ENCODE measurements around the gene TTC3. TPM values are rescaled to one million over a fixed set of nuclear protein-coding genes. Genes with fewer than 3 reads are reported as not detected.

TTC3 gene
- total RNA-seq, 1 experiment from 2014 or later = 71.5 TPM

GRCh38 chr21:37219761-37220432, 146.8 kb downstream of the TTC3 start:
- H3K4me2 ChIP-seq (ENCODE audit: low read length) = no peak overlapping the region
- ChIA-PET RAD21 (ENCODE audit: low non-redundant PET in 1 of 2, low total read pairs in 2 of 2, uncharacterized antibody in 2 of 2, unreplicated experiment in 2 of 2) (no interaction called here), CTCF (no interaction called here), POLR2A (no interaction called here)
- H3K79me2 ChIP-seq (ENCODE audit: insufficient read depth, low read length) = no peaks in the 10 kb centered on the region; the same call in 1 of the 2 replicates
- H3K9me2 ChIP-seq (ENCODE audit: insufficient read depth) = no peaks in the 10 kb centered on the region
- DNase-seq (ENCODE audit: low read depth, low spot score) (no peak), ATAC-seq (no peak)
- H2AFZ ChIP-seq (ENCODE audit: low read depth, low read length, poor library complexity, severe bottlenecking) = no peak overlapping the region
- H3K36me3 ChIP-seq (ENCODE audit: control insufficient read depth in 1 of 2, insufficient read depth in 2 of 2, low read length in 2 of 2) = peaks cover 5 to 15% of the 10 kb centered on the region in 2 experiments; a peak in 2 of 4 replicates
- no peaks in the 10 kb centered on the region for H3K27me3 ChIP-seq (ENCODE audit: insufficient read depth, low read length)
- peaks cover 0 to 8% of the 10 kb centered on the region in 2 experiments; a peak in 1 of 4 replicates for H3K4me1 ChIP-seq (ENCODE audit: control insufficient read depth in 1 of 2, insufficient read depth in 2 of 2, low read length in 2 of 2)
- intact Hi-C loops (cut with micrococcal nuclease) = no loop called here
- no TSS peak for BruUV-seq (replicated peaks)
- TF ChIP-seq JUND (IDR thresholded peaks at IDR 0.05) (no peak), EZH2 (IDR thresholded peaks at IDR 0.05) (no peak), EZH2phosphoT487 (IDR thresholded peaks at IDR 0.05; ENCODE audit: borderline replicate concordance) (no peak), YY1 (IDR thresholded peaks at IDR 0.05; ENCODE audit: extremely low read depth, insufficient replicate concordance, low read depth, low read length) (no peak), ZFX (IDR thresholded peaks at IDR 0.05) (no peak), CTCF (IDR thresholded peaks at IDR 0.05 in 2 of 3, conservative IDR thresholded peaks at IDR 0.05 in 1 of 3; ENCODE audit: borderline replicate concordance in 1 of 3, insufficient read depth in 1 of 3, low read depth in 2 of 3, low read length in 2 of 3) (no peak), EGR1 (IDR thresholded peaks at IDR 0.05; ENCODE audit: low read depth) (no peak), FOSL1 (IDR thresholded peaks at IDR 0.05; ENCODE audit: low read depth) (no peak), SP1 (IDR thresholded peaks at IDR 0.05; ENCODE audit: low read depth) (no peak), SRF (IDR thresholded peaks at IDR 0.05; ENCODE audit: low read depth) (no peak), ELF1 (IDR thresholded peaks at IDR 0.05; ENCODE audit: borderline replicate concordance, low read depth) (no peak), RAD21 (IDR thresholded peaks at IDR 0.05; ENCODE audit: low read depth) (no peak)
- TF ChIP-seq, protein P1, sequence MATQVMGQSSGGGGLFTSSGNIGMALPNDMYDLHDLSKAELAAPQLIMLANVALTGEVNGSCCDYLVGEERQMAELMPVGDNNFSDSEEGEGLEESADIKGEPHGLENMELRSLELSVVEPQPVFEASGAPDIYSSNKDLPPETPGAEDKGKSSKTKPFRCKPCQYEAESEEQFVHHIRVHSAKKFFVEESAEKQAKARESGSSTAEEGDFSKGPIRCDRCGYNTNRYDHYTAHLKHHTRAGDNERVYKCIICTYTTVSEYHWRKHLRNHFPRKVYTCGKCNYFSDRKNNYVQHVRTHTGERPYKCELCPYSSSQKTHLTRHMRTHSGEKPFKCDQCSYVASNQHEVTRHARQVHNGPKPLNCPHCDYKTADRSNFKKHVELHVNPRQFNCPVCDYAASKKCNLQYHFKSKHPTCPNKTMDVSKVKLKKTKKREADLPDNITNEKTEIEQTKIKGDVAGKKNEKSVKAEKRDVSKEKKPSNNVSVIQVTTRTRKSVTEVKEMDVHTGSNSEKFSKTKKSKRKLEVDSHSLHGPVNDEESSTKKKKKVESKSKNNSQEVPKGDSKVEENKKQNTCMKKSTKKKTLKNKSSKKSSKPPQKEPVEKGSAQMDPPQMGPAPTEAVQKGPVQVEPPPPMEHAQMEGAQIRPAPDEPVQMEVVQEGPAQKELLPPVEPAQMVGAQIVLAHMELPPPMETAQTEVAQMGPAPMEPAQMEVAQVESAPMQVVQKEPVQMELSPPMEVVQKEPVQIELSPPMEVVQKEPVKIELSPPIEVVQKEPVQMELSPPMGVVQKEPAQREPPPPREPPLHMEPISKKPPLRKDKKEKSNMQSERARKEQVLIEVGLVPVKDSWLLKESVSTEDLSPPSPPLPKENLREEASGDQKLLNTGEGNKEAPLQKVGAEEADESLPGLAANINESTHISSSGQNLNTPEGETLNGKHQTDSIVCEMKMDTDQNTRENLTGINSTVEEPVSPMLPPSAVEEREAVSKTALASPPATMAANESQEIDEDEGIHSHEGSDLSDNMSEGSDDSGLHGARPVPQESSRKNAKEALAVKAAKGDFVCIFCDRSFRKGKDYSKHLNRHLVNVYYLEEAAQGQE (IDR thresholded peaks at IDR 0.05; ENCODE audit: low read depth) = no peak
- H3K4me3 ChIP-seq (replicated peaks in 1 of 2; ENCODE audit: low read depth in 1 of 2, low read length in 2 of 2) = no peak overlapping the region
- no peak overlapping the region for H3K9ac ChIP-seq (ENCODE audit: low read length)
- no peak overlapping the region for H3K27ac ChIP-seq (ENCODE audit: low read depth, low read length)
- no peaks in the 10 kb centered on the region for H3K9me3 ChIP-seq (ENCODE audit: control insufficient read depth in 1 of 2, insufficient read depth in 1 of 2, low read depth in 1 of 2, low read length in 2 of 2)
- H4K20me1 ChIP-seq (ENCODE audit: insufficient read depth) = no peaks in the 10 kb centered on the region

All from HCT116 (cell line).